ENCODE measurements around the gene ELMO1.

Gene ELMO1

DNA sequence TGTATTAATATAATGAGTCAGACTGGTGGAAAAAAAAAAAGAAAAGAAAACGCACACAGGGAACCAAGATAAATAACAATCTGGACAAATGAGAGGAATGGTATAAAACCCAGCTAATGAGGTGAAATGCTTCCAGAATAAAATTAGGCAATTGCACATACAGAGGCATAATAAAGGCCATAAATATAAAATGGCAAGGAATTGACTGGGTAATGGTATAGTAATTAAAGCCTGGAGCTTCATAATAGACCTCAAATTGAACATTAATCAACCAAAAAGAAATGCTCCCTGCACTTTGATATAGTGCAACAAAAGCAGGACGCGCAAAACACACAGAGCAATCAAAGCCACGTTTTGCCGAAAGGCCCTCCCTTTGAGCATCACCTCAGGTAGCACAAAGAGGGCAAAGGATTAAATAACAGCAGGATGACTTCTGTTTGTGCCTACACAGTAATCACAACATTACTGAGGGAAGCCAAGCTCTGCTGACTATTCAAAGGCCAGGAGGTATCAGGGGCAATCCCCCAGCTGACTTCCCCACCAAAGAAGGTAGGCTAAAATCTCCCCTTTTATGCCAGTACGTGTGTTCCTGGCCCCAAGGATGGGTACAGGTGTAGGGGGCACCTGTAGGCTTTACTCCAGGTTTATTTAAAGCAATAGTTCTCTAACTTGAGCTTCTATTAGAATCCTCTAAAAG, 343.7 kb downstream of the ELMO1 start:
- TF ChIP-seq, protein P1, sequence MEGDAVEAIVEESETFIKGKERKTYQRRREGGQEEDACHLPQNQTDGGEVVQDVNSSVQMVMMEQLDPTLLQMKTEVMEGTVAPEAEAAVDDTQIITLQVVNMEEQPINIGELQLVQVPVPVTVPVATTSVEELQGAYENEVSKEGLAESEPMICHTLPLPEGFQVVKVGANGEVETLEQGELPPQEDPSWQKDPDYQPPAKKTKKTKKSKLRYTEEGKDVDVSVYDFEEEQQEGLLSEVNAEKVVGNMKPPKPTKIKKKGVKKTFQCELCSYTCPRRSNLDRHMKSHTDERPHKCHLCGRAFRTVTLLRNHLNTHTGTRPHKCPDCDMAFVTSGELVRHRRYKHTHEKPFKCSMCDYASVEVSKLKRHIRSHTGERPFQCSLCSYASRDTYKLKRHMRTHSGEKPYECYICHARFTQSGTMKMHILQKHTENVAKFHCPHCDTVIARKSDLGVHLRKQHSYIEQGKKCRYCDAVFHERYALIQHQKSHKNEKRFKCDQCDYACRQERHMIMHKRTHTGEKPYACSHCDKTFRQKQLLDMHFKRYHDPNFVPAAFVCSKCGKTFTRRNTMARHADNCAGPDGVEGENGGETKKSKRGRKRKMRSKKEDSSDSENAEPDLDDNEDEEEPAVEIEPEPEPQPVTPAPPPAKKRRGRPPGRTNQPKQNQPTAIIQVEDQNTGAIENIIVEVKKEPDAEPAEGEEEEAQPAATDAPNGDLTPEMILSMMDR (conservative IDR thresholded peaks at IDR 0.05; ENCODE audit: low read depth), result no peak
- ChIA-PET POLR2A (ENCODE audit: low non-redundant PET) (no interaction called here), CTCF (no interaction called here)
- H3K27ac ChIP-seq, result no peak overlapping the region
- no peak for DNase-seq (ENCODE audit: low spot score)

DNA sequence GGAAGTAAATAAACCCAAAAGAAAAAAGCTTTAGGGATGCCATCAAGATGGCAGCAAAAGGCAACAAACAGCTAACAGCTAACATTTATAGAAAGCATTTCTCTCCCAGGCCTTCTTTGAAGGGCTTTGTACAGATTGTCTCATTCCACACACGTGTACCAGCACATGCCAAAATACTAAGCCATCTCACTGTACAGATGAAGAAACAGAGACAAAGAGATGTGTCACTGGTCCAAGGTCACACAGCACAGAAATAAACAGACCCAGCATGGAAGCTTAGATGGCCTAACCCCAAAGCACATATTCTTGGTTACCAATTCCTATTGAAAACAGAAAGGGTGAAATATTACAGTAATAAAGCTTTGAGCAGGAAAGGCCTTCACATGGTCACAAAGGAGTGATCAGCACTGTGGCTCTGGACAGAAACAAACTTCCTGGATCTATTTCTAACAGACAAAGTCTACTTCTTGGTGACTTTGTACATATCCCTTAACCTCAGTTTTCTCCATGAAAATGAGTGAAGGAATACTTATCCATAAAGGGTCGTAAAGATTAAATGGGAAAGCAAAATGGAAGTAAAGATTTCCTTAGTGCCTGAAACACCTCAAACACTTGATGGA, 346.0 kb downstream of the ELMO1 start:
- ChIA-PET POLR2A (ENCODE audit: low non-redundant PET) (no interaction called here), CTCF (no interaction called here)
- no peak overlapping the region for H3K27ac ChIP-seq
- TF ChIP-seq, protein P1 (conservative IDR thresholded peaks at IDR 0.05; ENCODE audit: low read depth), result no peak
- no peak for DNase-seq (ENCODE audit: low spot score)

DNA sequence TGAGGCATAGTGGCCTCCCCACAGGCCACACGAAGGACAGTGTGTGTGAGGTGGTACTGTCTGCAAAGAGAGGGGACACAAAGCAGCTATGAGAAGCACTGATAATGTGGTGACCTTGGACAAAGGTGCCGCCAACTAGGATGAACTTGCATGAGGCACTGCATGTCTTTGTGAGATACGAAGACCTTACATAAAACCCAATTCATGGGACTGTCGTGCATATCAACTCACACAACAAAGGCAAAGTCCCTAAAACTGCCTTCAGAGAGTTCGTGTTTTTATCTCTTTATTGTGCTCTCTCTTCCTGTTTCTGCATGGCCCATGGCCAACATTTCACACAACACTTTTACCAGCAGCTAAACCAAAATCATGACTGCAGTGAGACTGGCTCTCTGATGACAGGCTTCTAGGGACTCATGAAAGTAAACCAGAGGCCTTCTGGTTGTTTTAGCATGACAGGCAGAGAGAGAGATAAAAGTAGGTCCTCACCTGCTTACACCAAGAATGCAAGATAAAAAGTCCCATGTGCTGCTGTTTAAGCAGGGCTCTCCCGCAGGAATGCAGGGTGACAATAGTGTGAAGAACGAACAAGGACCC, 347.8 kb downstream of the ELMO1 start:
- CTCF ChIA-PET, result no interaction called here
- no peak for DNase-seq (ENCODE audit: low spot score)
- H3K27ac ChIP-seq, result no peak overlapping the region
- POLR2A ChIA-PET (ENCODE audit: low non-redundant PET), result no interaction called here
- TF ChIP-seq, protein P1 (conservative IDR thresholded peaks at IDR 0.05; ENCODE audit: low read depth), result no peak

DNA sequence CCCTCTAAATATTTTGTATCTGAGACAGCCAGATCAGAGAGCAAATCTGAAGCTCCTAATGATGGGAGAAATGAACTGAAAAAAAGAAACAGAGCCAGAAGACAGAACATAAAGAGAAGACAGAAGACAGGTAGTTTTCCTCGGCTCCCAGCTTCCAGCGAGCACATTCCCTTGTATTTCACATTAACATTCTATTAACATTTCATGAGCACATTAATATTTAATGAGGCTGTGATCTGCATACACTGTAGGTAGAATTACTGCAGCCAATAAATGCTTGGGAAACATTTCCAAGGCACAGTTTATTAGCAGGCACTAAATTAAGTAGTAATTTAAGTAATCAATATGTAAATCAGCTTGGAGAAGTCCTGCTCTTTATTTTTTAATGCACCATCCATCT, 349.9 kb downstream of the ELMO1 start:
- ChIA-PET POLR2A (ENCODE audit: low non-redundant PET) (no interaction called here), CTCF (interaction anchor here (1.1 kb wide), 1 partner anchor 44 kb away, joined by 3 read pairs; no protein-coding TSS in a partner anchor)
- H3K27ac ChIP-seq, result no peak overlapping the region
- TF ChIP-seq, protein P1 (conservative IDR thresholded peaks at IDR 0.05; ENCODE audit: low read depth), result no peak
- no peak for DNase-seq (ENCODE audit: low spot score)

DNA sequence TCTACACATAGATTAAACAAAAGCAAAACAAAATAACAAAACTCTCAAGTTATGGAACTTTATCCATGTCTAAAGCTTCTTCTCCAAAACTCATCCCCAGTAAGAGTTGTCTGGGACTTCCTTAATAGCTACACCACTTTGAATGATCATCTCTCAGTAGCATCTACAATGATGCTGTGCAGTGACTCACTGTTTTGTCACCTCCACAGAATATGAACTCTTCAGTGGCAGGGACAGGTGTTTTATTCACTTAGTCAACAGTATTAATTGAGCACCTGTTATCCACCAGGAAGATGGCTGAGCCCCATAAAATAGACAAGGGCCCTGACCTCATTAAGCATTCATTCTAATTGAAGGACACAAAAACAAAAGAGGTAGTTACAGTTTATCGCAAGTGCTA, 350.7 kb downstream of the ELMO1 start:
- CTCF ChIA-PET, result no interaction called here
- POLR2A ChIA-PET (ENCODE audit: low non-redundant PET), result no interaction called here

DNA sequence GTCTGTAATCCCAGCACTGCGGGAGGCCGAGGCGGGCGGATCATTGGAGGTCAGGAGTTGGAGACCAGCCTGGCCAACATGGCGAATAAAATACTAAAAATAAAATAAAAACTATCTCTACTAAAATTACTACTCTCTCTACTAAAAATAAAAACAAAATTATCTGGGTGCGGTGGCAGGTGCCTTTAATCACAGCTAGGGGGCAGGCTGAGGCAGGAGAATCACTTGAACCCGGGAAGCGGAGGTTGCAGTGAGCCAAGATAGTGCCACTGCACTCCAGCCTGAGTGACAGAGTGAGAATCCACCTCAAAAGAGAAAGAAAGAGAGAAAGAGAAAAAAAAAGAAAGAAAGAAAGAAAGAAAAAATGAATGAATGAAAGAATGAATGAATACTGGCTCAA, 351.4 kb downstream of the ELMO1 start:
- no peak overlapping the region for H3K27ac ChIP-seq
- CTCF ChIA-PET, result no interaction called here
- TF ChIP-seq, protein P1 (conservative IDR thresholded peaks at IDR 0.05; ENCODE audit: low read depth), result no peak
- POLR2A ChIA-PET (ENCODE audit: low non-redundant PET), result no interaction called here
- no peak for DNase-seq (ENCODE audit: low spot score)

More for the DNA sequence above, 350.7 kb downstream of the ELMO1 start:
- H3K27ac ChIP-seq, result no peak overlapping the region
- DNase-seq (ENCODE audit: low spot score), result no peak
- TF ChIP-seq, protein P1 (conservative IDR thresholded peaks at IDR 0.05; ENCODE audit: low read depth), result no peak
